Anterior cingulate cortex (tissue), 58 donors: Measurements from ENCODE around the gene CRK.
"Not testable (repeated sequence)": the region's sequence is repeated elsewhere in the genome, so short reads cannot be mapped to it uniquely, and the experiment has no call there.

Source experiments
- DNase-seq, 58 donors: peaks; one replicate each; lab custom pipeline; 2025; lab: John Stamatoyannopoulos, UW

Gene CRK

DNA sequence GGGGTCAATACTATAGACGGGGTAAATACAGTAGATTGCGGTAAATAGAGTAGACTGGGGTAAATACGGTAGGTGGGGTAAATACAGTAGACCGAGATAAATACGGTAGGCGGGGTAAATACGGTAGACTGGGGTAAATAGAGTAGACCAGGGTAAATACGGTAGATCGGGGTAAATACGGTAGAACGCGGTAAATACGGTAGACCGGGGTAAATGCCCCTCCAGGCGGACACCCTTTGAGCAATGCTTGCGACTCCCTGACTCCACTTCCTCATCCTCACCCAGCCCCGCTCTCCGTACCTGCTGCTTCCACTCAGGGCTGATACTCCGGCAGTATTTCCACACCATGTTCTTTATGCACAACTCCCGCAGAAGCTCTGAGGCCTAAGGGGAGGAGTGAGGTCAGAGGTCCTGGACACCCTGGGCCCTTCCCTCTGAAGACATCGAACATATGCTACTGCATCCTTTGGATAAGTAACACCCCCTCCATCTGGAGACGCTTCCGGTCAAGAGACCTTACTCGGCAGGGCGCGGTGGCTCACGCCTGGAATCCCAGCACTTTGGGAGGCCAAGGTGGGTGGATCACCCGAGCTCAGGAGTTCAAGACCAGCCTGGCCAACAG lies 13.3 kb upstream of the CRK start:
- DNase-seq, result no peak

- no peak for DNase-seq
Measured at GRCh38 chr17:1467898-1468492, 12.0 kb upstream of the CRK start.

- DNase-seq, result no peak
Measured at GRCh38 chr17:1467258-1467657, 11.2 kb upstream of the CRK start.

DNA sequence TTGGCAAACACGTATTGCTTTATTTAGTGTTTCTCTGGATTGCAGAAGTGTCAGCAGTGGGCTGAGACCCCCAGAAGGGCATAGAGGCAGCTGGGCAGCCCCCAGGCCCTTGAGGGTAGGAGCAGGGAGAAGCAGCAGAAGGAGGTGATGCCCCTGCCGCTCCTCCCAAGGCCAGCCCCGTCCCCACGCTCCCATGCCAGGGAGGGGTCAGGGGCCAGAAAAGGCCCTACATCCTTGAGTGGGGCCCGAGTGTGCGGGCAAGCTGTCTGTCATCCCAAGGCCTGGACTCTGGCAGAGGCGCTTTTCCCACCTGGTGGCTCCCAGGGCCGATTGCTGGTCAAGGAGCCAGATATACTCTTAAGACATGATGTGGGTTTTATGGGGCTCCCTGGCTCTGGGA lies 8.2 kb upstream of the CRK start:
- no peak for DNase-seq

GRCh38 chr17:1462164-1463112 lies 6.4 kb upstream of the CRK start:
- DNase-seq, result peak in 4 of 58 donors; percentile 6 to 20 (median 17)

GRCh38 chr17:1461198-1461944 lies 5.3 kb upstream of the CRK start:
- peak in 1 of 58 donors; percentile 15 for DNase-seq

DNA sequence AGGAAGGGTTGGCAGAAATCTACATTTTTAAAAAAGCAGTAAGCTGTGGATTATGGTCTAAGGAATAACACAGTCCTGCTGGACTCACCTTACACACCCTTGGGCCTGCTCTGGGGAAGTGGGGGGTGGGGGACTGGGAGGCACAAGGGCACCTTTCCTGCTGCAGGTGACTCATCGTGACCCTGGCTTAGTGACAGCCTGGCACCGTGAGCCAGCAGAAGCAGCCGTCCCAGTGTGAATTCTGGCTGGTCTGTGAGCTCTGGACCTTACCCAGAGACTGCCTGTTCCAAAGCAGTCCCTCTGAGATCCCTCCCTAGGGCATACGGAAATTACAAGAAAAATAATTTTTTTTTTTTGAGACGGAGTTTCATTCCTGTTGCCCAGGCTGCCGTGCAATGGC lies 4.2 kb upstream of the CRK start:
- DNase-seq, result peak in 2 of 58 donors; percentile 34 to 35

- peak in 34 of 58 donors; percentile 12 to 63 (median 40) for DNase-seq
Measured at GRCh38 chr17:1455291-1455796, 688 bp downstream of the CRK start.

GRCh38 chr17:1454541-1454940 lies 1.5 kb downstream of the CRK start:
- no peak for DNase-seq

GRCh38 chr17:1453694-1454093 lies 2.3 kb downstream of the CRK start:
- DNase-seq, result not testable (repeated sequence)

- no peak for DNase-seq
Measured at GRCh38 chr17:1452836-1453235, 3.2 kb downstream of the CRK start.

DNA sequence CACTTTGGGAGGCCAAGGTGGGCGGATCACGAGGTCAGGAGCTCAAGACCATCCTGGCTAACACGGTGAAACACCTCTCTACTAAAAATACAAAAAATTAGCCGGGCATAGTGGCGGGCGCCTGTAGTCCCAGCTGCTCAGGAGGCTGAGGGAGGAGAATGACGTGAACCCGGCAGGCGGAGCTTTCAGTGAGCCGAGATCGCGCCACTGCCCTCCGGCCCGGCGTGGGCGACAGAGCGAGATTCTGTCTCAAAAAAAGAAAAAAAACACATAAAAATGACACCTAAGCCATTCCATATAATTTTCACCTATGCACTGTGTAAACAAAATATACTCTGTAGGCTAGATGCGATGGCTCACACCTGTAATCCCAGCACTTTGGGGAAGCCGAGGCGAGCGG lies 5.8 kb downstream of the CRK start:
- DNase-seq, result not testable (repeated sequence)

DNA sequence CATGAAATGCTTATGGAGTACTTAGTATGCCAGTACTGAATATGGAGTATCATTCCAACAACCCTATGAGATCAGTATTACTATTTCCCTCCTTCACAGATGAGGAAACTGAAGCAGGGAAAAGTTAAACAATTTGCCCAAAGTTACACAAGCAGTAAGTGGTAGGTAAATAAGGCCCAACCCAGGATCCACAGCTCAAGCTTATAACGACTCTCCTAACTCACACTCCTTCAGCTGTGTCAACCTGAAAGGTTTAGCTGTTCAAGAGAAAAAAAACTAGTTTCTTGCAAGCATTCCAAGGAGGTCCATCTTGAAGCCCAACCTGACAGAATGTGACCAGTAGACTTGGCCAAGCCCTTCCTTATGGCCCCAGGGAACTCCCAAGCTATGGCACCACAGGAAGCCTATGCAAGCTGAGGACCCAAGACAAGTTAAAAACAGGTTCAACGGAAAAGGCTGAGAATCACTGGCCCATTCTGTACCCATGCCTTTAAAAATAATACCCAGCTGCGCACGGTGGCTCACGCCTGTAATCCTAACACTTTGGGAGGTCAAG lies 6.5 kb downstream of the CRK start:
- no peak for DNase-seq

DNA sequence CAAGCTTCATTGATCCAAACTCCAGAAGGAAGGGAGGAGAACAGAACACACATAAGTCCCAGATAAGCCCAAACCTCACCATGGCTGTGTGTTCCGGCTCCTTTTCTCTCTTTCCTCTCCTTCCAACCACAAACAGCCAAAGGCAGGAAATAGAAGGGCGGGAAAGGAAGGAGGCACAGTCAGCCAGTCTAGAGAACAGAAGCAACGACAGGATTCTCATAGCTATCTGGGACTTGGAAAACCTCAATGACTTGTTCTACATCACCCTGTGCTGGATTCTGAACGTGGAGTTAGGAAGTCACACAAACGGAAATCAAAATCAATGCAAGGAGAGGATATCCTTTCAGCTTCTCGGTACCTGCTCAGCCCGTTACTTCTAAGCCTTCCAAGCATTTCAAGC lies 9.0 kb downstream of the CRK start:
- DNase-seq, result no peak

- no peak for DNase-seq
Measured at GRCh38 chr17:1446201-1446600, 9.8 kb downstream of the CRK start.

DNA sequence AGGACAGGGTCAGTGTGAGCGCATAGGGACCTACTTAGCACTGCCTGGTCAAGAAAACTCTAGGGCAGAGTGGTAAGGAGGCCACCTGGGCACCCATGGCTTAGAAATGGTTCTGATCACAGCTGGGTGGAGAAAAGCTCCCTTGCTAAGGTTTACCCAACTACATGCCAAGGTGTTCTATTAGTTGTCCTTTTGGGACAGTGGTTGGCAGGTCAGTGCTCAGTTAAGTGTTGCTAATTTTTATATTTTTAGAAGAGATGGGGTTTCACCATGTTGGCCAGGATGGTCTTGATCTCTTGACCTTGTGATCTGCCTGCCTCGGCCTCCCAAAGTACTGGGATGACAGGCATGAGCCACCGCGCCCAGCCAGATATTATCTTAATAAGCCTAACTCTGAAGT lies 10.3 kb downstream of the CRK start:
- not testable (repeated sequence) for DNase-seq

DNA sequence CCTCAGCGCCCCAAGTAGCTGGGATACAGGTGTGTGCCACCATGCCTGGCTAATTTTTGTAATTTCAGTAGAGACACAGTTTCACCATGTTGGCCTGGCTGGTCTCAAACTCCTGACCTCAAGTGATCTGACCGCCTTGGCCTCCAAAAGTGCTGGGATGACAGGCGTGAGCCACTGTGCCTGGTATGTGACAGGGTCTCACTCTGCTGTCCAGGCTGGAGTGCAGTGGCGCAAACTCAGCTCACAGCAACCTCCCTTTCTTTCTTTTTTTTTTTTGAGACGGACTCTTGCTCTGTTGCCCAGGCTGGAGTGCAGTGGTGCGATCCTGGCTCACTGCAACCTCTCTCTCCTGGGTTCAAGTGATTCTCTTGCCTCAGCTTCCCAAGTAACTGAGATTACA lies 13.3 kb downstream of the CRK start:
- DNase-seq, result not testable (repeated sequence)

- no peak for DNase-seq
Measured at GRCh38 chr17:1442187-1442586, 13.8 kb downstream of the CRK start.

DNA sequence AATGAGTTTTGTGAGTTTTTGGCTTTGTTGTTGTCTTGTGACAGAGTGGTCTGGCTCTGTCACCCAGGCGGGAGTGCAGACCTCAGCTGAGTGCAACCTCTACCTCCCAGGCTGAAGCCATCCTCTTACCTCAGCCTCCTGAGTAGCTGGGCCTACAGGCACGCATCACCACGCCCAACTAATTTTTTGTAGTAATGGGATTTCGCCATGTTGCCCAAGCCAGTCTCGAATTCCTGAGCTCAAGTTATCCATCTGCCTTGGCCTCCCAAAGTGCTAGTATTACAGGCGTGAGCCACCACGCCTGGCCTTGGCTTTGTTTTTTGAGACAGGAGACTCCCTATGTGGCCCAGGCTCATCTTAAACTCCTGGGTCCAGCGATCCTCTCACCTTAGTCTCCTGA lies 15.1 kb downstream of the CRK start:
- DNase-seq, result no peak

GRCh38 chr17:1438593-1439083 lies 17.4 kb downstream of the CRK start:
- DNase-seq, result no peak
